ENCODE data around the gene DMXL1. TPM values are rescaled to one million over a fixed set of nuclear protein-coding genes. Genes with fewer than 3 reads are reported as not detected.

Gene DMXL1
- total RNA-seq, 1 experiment from 2014 or later: 30.0 TPM

GRCh38 chr5:119267958-119268386 is 197.1 kb downstream of the DMXL1 start:
- H3K36me3 Mint-ChIP-seq (ENCODE audit: insufficient read depth, unreplicated experiment): peaks cover 12% of the 10 kb centered on the region
- BruUV-seq (replicated peaks): TSS peak; percentile 71
- POLR2A ChIA-PET: interaction anchor here (0.6 to 1.6 kb wide), 11 partner anchors 19 to 658 kb away, joined by 3 to 15 read pairs (median 4); partner anchors contain the start of gene DMXL1

GRCh38 chr5:119268387-119269060 is 197.6 kb downstream of the DMXL1 start:
- Histone ChIP-seq H3K9me3 (no peaks in the 10 kb centered on the region), H3K36me3 (ENCODE audit: control insufficient read depth, insufficient read depth, low read length) (no peaks in the 10 kb centered on the region), H3K4me1 (peaks cover 6% of the 10 kb centered on the region), H3K4me3 (ENCODE audit: low read depth, low read length) (peak overlapping the region; percentile 68), H3K27me3 (replicated peaks; ENCODE audit: control insufficient read depth, insufficient read depth, low read length) (no peaks in the 10 kb centered on the region)
- ChIA-PET POLR2A (interaction anchor here (0.6 to 1.6 kb wide), 11 partner anchors 19 to 659 kb away, joined by 3 to 15 read pairs (median 4); partner anchors contain the start of gene DMXL1), CTCF (interaction anchor here (0.7 to 1.7 kb wide), 9 partner anchors 13 to 280 kb away, joined by 3 to 13 read pairs (median 6); partner anchors contain the start of gene DTWD2)
- Mint-ChIP-seq H3K4me3 (ENCODE audit: unreplicated experiment) (peak overlapping the region; percentile 87), H3K27me3 (ENCODE audit: insufficient read depth, unreplicated experiment) (no peaks in the 10 kb centered on the region), H3K36me3 (ENCODE audit: insufficient read depth, unreplicated experiment) (peaks cover 12% of the 10 kb centered on the region), H3K4me1 (ENCODE audit: low read depth, unreplicated experiment) (peaks cover 11% of the 10 kb centered on the region), H3K9me3 (ENCODE audit: unreplicated experiment) (no peaks in the 10 kb centered on the region), H3K27ac (ENCODE audit: unreplicated experiment) (peak overlapping the region; percentile 74)
- TF ChIP-seq CTCF (IDR thresholded peaks at IDR 0.05; ENCODE audit: insufficient read depth in 1 of 2, low read depth in 1 of 2, low read length in 1 of 2, severe bottlenecking in 1 of 2, unreplicated experiment in 1 of 2): no peak
- no TSS peak for BruUV-seq (replicated peaks)
- DNase-seq: peak; percentile 97 to 98
- intact Hi-C loops (cut with micrococcal nuclease; ENCODE audit: unreplicated experiment): loop anchor here (1.0 kb wide), 5 partner anchors 19 to 197 kb away; partner anchors contain the start of gene DMXL1

More at GRCh38 chr5:119267958-119268386, 197.1 kb downstream of the DMXL1 start:
- Mint-ChIP-seq H3K4me3 (ENCODE audit: unreplicated experiment) (peak overlapping the region; percentile 87), H3K27ac (ENCODE audit: unreplicated experiment) (peak overlapping the region; percentile 74), H3K9me3 (ENCODE audit: unreplicated experiment) (peaks cover 3% of the 10 kb centered on the region), H3K4me1 (ENCODE audit: low read depth, unreplicated experiment) (peaks cover 8% of the 10 kb centered on the region), H3K27me3 (ENCODE audit: insufficient read depth, unreplicated experiment) (no peaks in the 10 kb centered on the region)
- no peaks in the 10 kb centered on the region for H3K27me3 ChIP-seq (replicated peaks; ENCODE audit: control insufficient read depth, insufficient read depth, low read length)
- intact Hi-C loops (cut with micrococcal nuclease; ENCODE audit: unreplicated experiment): loop anchor here (1.0 kb wide), 4 partner anchors 35 to 197 kb away; partner anchors contain the start of gene DMXL1
- CTCF ChIA-PET: interaction anchor here (0.5 to 1.7 kb wide), 10 partner anchors 12 to 279 kb away, joined by 3 to 13 read pairs (median 4); partner anchors contain the start of gene DTWD2
- DNase-seq: peak; percentile 91 to 92
- peak in 1 of 2 experiments; percentile 51 for TF ChIP-seq CTCF (IDR thresholded peaks at IDR 0.05; ENCODE audit: insufficient read depth in 1 of 2, low read depth in 1 of 2, low read length in 1 of 2, severe bottlenecking in 1 of 2, unreplicated experiment in 1 of 2)
- H3K9me3 ChIP-seq: no peaks in the 10 kb centered on the region
- peak overlapping the region; percentile 68 for H3K4me3 ChIP-seq (ENCODE audit: low read depth, low read length)
- peaks cover under 1% of the 10 kb centered on the region for H3K4me1 ChIP-seq
- H3K36me3 ChIP-seq (ENCODE audit: control insufficient read depth, insufficient read depth, low read length): no peaks in the 10 kb centered on the region
